ENCODE data around the gene ORAI3.
A peak's percentile ranks its signal among the peaks of the same experiment; 100 is the strongest.

Gene ORAI3

DNA sequence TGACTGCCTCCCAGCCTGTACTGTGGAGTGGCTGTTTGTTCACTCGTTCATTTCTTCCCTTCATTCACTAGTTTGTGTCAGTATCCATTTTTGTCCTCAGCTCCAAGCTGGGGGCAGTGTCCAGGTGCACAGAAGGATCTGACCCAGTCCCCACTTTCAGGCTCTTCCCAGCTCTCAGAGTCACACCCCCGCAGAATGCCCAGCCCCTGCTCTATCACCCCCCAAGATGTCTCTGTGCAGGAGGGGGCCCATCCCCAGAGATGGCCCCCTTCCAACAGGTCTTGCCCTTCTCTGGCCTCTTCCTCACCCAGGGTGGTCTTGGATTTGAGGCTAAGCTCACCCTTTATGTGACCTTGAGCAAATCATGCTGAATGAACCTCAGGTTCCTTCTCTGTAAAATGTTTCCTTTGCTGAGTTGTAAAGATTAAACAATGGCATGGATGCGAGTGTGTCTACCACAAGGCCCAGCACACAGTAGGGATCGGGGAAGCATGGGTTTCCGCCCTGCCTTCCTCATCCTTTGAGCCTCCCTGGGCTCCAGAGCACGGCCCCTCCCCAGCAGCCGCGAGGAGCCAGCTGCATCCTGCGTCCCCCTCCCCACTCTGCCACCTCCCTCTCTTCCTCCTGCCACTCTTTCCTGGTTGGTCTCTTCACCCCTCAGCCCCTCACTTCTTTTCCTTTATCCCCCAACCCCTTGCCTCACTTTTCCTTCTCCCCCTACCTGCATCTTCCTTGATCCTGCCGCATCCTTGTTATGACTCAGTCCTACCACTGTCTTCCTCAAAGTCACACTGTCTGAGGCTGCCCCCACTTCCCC is 22.7 kb upstream of the ORAI3 start:
- H3K27me3 ChIP-seq: no peaks in the 10 kb centered on the region

DNA sequence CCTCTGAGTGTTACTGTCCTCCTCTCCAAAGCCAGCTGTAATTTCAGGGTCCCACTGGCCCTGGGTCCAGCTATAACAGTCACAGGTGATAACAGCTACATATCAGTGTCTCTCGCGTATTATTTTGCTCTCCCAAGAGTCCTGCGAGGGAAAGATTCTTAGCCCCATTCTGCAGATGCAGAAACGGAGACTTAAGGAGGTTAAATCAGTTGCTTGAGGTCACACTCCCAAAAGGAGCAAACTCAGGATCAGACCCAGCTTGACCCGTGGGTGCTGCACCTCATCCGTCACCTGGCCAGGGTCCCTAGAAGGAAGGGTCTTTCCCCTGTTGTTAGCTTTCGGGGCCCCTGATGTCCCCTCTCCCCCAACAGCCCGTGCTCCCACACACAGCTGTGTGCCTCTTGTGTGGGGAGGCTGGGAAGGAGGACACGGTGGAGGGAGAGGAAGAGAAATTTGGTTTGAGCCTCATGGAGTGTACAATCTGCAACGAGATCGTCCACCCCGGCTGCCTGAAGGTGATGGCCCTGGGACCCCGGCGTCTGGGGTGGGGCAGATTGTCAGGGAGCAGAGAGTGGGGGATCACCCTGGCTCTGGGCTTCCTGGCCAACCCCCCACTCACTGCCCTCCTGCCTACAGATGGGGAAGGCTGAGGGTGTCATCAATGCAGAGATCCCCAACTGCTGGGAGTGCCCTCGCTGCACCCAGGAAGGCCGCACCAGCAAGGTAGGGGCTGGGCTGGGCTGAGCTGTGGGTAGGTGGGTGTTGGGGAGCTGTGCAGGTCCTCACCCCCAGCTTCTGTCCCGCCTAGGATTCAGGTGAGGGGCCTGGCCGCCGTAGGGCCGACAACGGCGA is 21.7 kb upstream of the ORAI3 start:
- H3K4me3 ChIP-seq (ENCODE audit: low read depth, low read length): no peak overlapping the region
- H3K9me3 ChIP-seq: no peaks in the 10 kb centered on the region
- no peaks in the 10 kb centered on the region for H3K27me3 ChIP-seq
- peaks cover 3% of the 10 kb centered on the region for H3K36me3 ChIP-seq
- TF ChIP-seq, protein P1, sequence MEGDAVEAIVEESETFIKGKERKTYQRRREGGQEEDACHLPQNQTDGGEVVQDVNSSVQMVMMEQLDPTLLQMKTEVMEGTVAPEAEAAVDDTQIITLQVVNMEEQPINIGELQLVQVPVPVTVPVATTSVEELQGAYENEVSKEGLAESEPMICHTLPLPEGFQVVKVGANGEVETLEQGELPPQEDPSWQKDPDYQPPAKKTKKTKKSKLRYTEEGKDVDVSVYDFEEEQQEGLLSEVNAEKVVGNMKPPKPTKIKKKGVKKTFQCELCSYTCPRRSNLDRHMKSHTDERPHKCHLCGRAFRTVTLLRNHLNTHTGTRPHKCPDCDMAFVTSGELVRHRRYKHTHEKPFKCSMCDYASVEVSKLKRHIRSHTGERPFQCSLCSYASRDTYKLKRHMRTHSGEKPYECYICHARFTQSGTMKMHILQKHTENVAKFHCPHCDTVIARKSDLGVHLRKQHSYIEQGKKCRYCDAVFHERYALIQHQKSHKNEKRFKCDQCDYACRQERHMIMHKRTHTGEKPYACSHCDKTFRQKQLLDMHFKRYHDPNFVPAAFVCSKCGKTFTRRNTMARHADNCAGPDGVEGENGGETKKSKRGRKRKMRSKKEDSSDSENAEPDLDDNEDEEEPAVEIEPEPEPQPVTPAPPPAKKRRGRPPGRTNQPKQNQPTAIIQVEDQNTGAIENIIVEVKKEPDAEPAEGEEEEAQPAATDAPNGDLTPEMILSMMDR (IDR thresholded peaks at IDR 0.05; ENCODE audit: low read depth, low read length): no peak
- H3K4me1 ChIP-seq: peaks cover 3% of the 10 kb centered on the region; the same call in 1 of the 2 replicates
- no peak for DNase-seq

More for the DNA sequence above, 22.7 kb upstream of the ORAI3 start:
- Histone ChIP-seq H3K4me1 (peaks cover 3% of the 10 kb centered on the region; the same call in 1 of the 2 replicates), H3K9me3 (no peaks in the 10 kb centered on the region), H3K4me3 (ENCODE audit: low read depth, low read length) (no peak overlapping the region), H3K36me3 (peaks cover 3% of the 10 kb centered on the region)
- TF ChIP-seq, protein P1 (IDR thresholded peaks at IDR 0.05; ENCODE audit: low read depth, low read length): no peak
- no peak for DNase-seq

DNA sequence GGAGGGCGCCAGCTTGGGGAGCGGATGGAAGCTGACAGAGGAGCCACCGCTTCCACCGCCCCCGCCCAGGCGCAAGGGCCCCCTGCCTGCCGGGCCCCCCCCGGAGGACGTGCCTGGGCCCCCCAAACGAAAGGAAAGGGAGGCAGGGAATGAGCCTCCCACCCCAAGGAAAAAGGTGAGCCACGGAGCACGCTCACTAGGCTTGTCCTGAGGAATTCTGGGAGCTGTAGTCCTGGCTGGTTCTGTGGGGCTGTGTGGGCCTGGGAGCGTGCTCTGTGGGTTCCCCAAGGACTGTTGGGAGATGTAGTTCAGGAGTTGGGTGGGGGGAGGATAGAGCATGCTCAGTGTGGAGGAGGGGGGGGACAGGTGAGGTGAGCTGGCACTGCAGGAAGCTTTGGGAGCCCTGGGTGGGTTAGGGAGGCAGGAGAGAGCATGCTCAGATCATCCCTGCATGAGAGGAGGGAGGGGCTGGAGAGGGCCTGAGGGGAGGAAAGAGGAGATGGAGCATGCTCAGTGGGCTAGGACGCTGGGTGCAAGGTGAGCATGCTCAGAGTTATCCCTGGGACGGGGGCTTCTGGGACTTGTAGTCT is 21.0 kb upstream of the ORAI3 start:
- H3K36me3 ChIP-seq: peaks cover 3% of the 10 kb centered on the region
- H3K4me3 ChIP-seq (ENCODE audit: low read depth, low read length): no peak overlapping the region
- TF ChIP-seq, protein P1 (IDR thresholded peaks at IDR 0.05; ENCODE audit: low read depth, low read length): no peak
- no peaks in the 10 kb centered on the region for H3K27me3 ChIP-seq
- DNase-seq: peak; percentile 83
- H3K4me1 ChIP-seq: peaks cover 3% of the 10 kb centered on the region; the same call in 1 of the 2 replicates
- no peaks in the 10 kb centered on the region for H3K9me3 ChIP-seq

DNA sequence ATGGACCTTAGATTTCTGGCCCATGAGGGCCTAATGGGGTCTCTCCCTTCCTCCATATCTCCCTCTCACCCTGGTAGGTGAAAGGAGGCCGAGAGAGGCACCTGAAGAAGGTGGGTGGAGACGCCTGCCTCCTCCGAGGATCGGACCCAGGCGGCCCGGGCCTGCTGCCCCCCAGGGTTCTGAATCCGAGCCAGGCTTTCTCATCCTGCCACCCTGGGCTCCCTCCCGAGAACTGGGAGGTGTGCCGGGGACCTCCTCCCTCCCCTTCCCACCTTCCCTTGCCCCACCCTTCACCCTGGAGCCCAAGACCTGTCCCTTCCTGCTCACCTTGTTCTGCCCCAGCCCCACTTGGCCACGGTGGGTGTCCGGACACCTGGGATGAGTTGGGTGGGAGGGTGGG is 20.5 kb upstream of the ORAI3 start:
- H3K4me3 ChIP-seq (ENCODE audit: low read depth, low read length): no peak overlapping the region
- TF ChIP-seq, protein P1 (IDR thresholded peaks at IDR 0.05; ENCODE audit: low read depth, low read length): no peak
- H3K9me3 ChIP-seq: no peaks in the 10 kb centered on the region

DNA sequence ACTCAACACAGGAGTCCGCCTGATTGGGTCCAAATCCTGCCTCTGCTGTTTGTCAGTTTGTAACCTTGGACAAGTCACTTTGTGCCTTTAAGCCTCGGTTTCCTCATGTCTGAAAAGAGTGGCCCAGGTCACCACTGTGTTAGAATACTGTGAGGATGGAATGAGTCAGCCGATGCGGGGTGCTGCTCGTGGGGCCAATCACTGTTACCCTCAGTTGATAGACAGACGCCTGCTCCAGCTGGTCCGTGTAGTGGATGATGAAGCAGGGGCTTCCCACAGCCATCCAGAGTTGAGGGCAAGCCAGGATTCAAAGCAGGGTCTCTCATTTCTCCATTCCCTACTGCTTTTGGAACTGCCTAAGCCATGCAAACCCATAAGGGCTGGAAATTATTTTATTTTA is 19.7 kb upstream of the ORAI3 start:
- H3K36me3 ChIP-seq: peaks cover 3% of the 10 kb centered on the region
- TF ChIP-seq, protein P1 (IDR thresholded peaks at IDR 0.05; ENCODE audit: low read depth, low read length): no peak

More for the DNA sequence above, 20.5 kb upstream of the ORAI3 start:
- Histone ChIP-seq H3K27me3 (no peaks in the 10 kb centered on the region), H3K36me3 (peaks cover 3% of the 10 kb centered on the region), H3K4me1 (peaks cover 3% of the 10 kb centered on the region; the same call in 1 of the 2 replicates)
- no peak for DNase-seq

More for the DNA sequence above, 19.7 kb upstream of the ORAI3 start:
- H3K4me1 ChIP-seq: peaks cover 3% of the 10 kb centered on the region; the same call in 1 of the 2 replicates
- no peak for DNase-seq
- H3K27me3 ChIP-seq: no peaks in the 10 kb centered on the region
- no peaks in the 10 kb centered on the region for H3K9me3 ChIP-seq
- H3K4me3 ChIP-seq (ENCODE audit: low read depth, low read length): no peak overlapping the region

Data from BE2C (cell line).